OCI-LY7 (cell line): ENCODE results near the gene ROMO1.

Experiments
- EZH2phosphoT487 ChIP-seq: fragments of 200-600 bp; sonication (generic); IDR thresholded peaks from 2 replicates; pipeline ENCODE4 v1.6.1; 2018; ENCODE audit warnings: low read depth, borderline replicate concordance, mild to moderate bottlenecking, mixed run types, antibody characterized with exemption, low read length, moderate library complexity, mixed read lengths
- TF ChIP-seq, protein P1 (sequence below): fragments of 200-600 bp; sonication (generic); conservative IDR thresholded peaks from 2 replicates; pipeline ENCODE4 v1.5.1; 2014; ENCODE audit warnings: mild to moderate bottlenecking, antibody characterized with exemption, low read length, moderate library complexity, mixed read lengths

DNA sequence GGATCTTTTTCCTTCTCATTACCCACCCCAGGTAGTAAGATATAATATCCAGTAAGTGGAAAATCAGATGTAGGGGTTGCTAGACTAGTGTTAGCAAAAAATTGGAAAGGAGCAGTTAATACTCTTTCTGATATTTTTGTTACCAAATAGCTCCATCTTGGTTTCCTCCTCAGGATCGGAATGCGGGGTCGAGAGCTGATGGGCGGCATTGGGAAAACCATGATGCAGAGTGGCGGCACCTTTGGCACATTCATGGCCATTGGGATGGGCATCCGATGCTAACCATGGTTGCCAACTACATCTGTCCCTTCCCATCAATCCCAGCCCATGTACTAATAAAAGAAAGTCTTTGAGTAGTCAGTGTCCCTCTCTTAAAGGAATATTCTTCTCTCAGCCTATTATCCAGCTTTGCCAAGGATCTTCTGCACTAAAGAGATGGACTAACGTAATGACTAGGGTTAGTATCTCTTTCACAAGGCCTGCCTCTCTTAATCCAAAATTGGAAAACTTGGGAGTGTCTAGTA is 1.5 kb downstream of the ROMO1 start:
- TF ChIP-seq, protein P1, sequence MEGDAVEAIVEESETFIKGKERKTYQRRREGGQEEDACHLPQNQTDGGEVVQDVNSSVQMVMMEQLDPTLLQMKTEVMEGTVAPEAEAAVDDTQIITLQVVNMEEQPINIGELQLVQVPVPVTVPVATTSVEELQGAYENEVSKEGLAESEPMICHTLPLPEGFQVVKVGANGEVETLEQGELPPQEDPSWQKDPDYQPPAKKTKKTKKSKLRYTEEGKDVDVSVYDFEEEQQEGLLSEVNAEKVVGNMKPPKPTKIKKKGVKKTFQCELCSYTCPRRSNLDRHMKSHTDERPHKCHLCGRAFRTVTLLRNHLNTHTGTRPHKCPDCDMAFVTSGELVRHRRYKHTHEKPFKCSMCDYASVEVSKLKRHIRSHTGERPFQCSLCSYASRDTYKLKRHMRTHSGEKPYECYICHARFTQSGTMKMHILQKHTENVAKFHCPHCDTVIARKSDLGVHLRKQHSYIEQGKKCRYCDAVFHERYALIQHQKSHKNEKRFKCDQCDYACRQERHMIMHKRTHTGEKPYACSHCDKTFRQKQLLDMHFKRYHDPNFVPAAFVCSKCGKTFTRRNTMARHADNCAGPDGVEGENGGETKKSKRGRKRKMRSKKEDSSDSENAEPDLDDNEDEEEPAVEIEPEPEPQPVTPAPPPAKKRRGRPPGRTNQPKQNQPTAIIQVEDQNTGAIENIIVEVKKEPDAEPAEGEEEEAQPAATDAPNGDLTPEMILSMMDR = no peak
- no peak for TF ChIP-seq EZH2phosphoT487
